Neural cell (in vitro differentiated cells): ENCODE results near the gene PGP.

Experiments
- POLR2AphosphoS5 ChIP-seq: IDR thresholded peaks from 2 replicates; pipeline ENCODE4 v1.6.1; 2012
- SMC3 ChIP-seq: fragments of 450-650 bp; conservative IDR thresholded peaks from 2 replicates; pipeline ENCODE4 v1.6.1; 2014; ENCODE audit warnings: antibody characterized with exemption, mild to moderate bottlenecking, moderate library complexity; ENCODE audit not compliant: poor library complexity

GRCh38 chr16:2196162-2196980 lies 18.3 kb downstream of the PGP start, which contains the start of gene CASKIN1:
- TF ChIP-seq POLR2AphosphoS5 (no peak), SMC3 (no peak)
